SK-N-MC (cell line): Measurements from ENCODE around the gene PPEF2.

Experiments
- EZH2 ChIP-seq: fragments of 200-600 bp; sonication (generic); IDR thresholded peaks from one replicate; pipeline ENCODE4 v1.6.1; 2017; ENCODE audit warnings: antibody characterized with exemption
- FOXP2 ChIP-seq: optimal IDR thresholded peaks from 2 replicates; pipeline ENCODE3; 2011; ENCODE audit warnings: mild to moderate bottlenecking, moderate library complexity; ENCODE audit not compliant: insufficient read depth; ENCODE audit errors: extremely low read length, control extremely low read depth
- POLR2AphosphoS5 ChIP-seq: IDR thresholded peaks from 2 replicates; pipeline ENCODE4 v1.6.1; 2012; ENCODE audit warnings: mild to moderate bottlenecking, low read depth, low read length, borderline replicate concordance

DNA sequence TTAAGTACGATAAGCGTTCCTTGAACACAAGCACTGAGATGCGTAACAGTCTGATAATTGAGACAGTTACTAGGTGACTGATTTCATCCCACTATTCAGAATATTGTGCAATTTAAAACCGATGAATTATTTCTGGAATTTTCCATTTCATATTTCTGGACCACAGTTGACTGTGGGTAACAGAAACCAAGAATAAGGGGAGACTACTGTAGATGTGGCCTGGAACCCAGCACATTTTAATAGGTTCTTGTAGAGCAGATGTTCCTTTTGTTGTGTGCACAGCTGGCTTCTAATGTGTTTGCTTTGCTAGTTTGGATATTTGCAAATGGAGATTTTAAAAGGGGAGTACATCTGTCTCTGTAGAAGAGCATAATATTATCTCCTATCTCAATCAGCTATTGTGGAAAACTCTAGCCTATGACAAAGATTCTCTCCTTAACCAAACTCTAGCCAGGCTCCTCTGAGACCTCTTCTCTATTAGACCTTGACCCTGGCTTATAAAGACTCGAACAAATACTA is 22.1 kb upstream of the PPEF2 start:
- TF ChIP-seq POLR2AphosphoS5 = no peak
- no peak for TF ChIP-seq EZH2
- no peak for TF ChIP-seq FOXP2
